OCI-LY7 (cell line): ENCODE measurements around the gene SVOPL. TPM values are rescaled to one million over a fixed set of nuclear protein-coding genes. Genes with fewer than 3 reads are reported as not detected.

Experiments
- BruUV-seq: library from RNA; stranded (reverse); fragments of 400-500 nt; replicated peaks from 2 replicates; lab custom pipeline; 2021; lab: Mats Ljungman, UMichigan
- CTCF ChIA-PET: fragments of 300-600 bp; sonication (Branson Sonifier 250); formaldehyde crosslinking; loops from one replicate; lab custom pipeline; 2022; ENCODE audit warnings: antibody characterized with exemption; ENCODE audit not compliant: unreplicated experiment; lab: Charles Lee
- POLR2A ChIA-PET: fragments of 300-600 bp; sonication (Branson Sonifier 250); formaldehyde crosslinking; loops from one replicate; lab custom pipeline; 2022; ENCODE audit warnings: antibody characterized with exemption; lab: Charles Lee
- DNase-seq: peaks from one replicate; pipeline ENCODE4 v3.0.0-alpha.2; 2015; ENCODE audit warnings: low spot score
- H2AFZ ChIP-seq: fragments of 200-600 bp; sonication (generic), shearing (Covaris generic); 2 replicates; pipeline ENCODE4 v1.6.1; 2014; ENCODE audit warnings: mild to moderate bottlenecking, antibody characterized with exemption, low read length, moderate library complexity
- H3K27ac ChIP-seq: fragments of 200-600 bp; sonication (generic); 2 replicates; pipeline ENCODE4 v1.5.1; 2014; ENCODE audit warnings: mixed run types, low read depth, mild to moderate bottlenecking, moderate library complexity, low read length, inconsistent platforms; ENCODE audit not compliant: poor library complexity, severe bottlenecking
- H3K36me3 ChIP-seq: fragments of 200-600 bp; sonication (generic); 2 replicates; pipeline ENCODE4 v1.6.1; 2014; ENCODE audit warnings: mild to moderate bottlenecking, antibody characterized with exemption, low read length, moderate library complexity, mixed read lengths; ENCODE audit not compliant: insufficient read depth
- H3K4me1 ChIP-seq: fragments of 200-600 bp; sonication (generic); 2 replicates; pipeline ENCODE4 v1.5.1; 2014; ENCODE audit warnings: mild to moderate bottlenecking, low read length; ENCODE audit not compliant: insufficient read depth, poor library complexity, severe bottlenecking
- H3K4me2 ChIP-seq: fragments of 200-600 bp; sonication (generic); 2 replicates; pipeline ENCODE4 v1.6.1; 2014; ENCODE audit warnings: mild to moderate bottlenecking, low read length
- H3K4me3 ChIP-seq: fragments of 200-600 bp; sonication (generic); 2 replicates; pipeline ENCODE4 v1.5.1; 2014; ENCODE audit warnings: mild to moderate bottlenecking, low read depth, low read length; ENCODE audit not compliant: poor library complexity, severe bottlenecking
- H3K79me2 ChIP-seq: fragments of 200-600 bp; sonication (generic); 2 replicates; pipeline ENCODE4 v1.6.1; 2016; ENCODE audit warnings: low read depth, mild to moderate bottlenecking, low read length, moderate library complexity, mixed read lengths; ENCODE audit not compliant: insufficient read depth
- H3K9me2 ChIP-seq: fragments of 200-600 bp; sonication (generic); 2 replicates; pipeline ENCODE4 v1.6.1; 2016; ENCODE audit warnings: mild to moderate bottlenecking, low read length, mixed read lengths; ENCODE audit not compliant: insufficient read depth
- H3K9me3 ChIP-seq: fragments of 200-600 bp; sonication (generic); 2 replicates; pipeline ENCODE4 v1.6.1; 2014; ENCODE audit warnings: mild to moderate bottlenecking, mixed run types, low read length, mixed read lengths
- H4K20me1 ChIP-seq: fragments of 200-600 bp; sonication (generic); 2 replicates; pipeline ENCODE4 v1.6.1; 2014; ENCODE audit warnings: mild to moderate bottlenecking, antibody characterized with exemption, low read length, moderate library complexity, mixed read lengths; ENCODE audit not compliant: insufficient read depth
- EZH2phosphoT487 ChIP-seq: fragments of 200-600 bp; sonication (generic); IDR thresholded peaks from 2 replicates; pipeline ENCODE4 v1.6.1; 2018; ENCODE audit warnings: low read depth, borderline replicate concordance, mild to moderate bottlenecking, mixed run types, antibody characterized with exemption, low read length, moderate library complexity, mixed read lengths
- intact Hi-C: fragments of 100-400 bp; cut with micrococcal nuclease; formaldehyde crosslinking; loops from one replicate; pipeline ENCODE4 v1.10.0; 2022; ENCODE audit not compliant: unreplicated experiment
- total RNA-seq, 2 experiments: library from RNA; depleted of rRNA in 1 of 2; stranded (reverse); fragments of >200 nt in 1 of 2; shearing (Covaris generic) in 1 of 2; gene quantifications; 2 replicates each; pipeline ENCODE4 v1.2.3, GENCODE V29; 2014 to 2022
- TF ChIP-seq, protein P1 (sequence below): fragments of 200-600 bp; sonication (generic); conservative IDR thresholded peaks from 2 replicates; pipeline ENCODE4 v1.5.1; 2014; ENCODE audit warnings: mild to moderate bottlenecking, antibody characterized with exemption, low read length, moderate library complexity, mixed read lengths

SVOPL gene
- total RNA-seq, 2 experiments from 2014 or later: not detected

GRCh38 chr7:138654616-138655015 is 46.5 kb downstream of the SVOPL start:
- no TSS peak for BruUV-seq
- H3K27ac ChIP-seq: no peak overlapping the region
- intact Hi-C loops: no loop called here
- peak; percentile 27 for DNase-seq
- CTCF ChIA-PET: no interaction called here
- no peaks in the 10 kb centered on the region for H3K4me1 ChIP-seq
- H2AFZ ChIP-seq: no peak overlapping the region
- H3K4me3 ChIP-seq: no peak overlapping the region
- no peaks in the 10 kb centered on the region for H3K9me3 ChIP-seq
- H4K20me1 ChIP-seq: no peaks in the 10 kb centered on the region
- no peaks in the 10 kb centered on the region for H3K36me3 ChIP-seq
- no peak overlapping the region for H3K4me2 ChIP-seq
- H3K9me2 ChIP-seq: no peaks in the 10 kb centered on the region
- TF ChIP-seq, protein P1, sequence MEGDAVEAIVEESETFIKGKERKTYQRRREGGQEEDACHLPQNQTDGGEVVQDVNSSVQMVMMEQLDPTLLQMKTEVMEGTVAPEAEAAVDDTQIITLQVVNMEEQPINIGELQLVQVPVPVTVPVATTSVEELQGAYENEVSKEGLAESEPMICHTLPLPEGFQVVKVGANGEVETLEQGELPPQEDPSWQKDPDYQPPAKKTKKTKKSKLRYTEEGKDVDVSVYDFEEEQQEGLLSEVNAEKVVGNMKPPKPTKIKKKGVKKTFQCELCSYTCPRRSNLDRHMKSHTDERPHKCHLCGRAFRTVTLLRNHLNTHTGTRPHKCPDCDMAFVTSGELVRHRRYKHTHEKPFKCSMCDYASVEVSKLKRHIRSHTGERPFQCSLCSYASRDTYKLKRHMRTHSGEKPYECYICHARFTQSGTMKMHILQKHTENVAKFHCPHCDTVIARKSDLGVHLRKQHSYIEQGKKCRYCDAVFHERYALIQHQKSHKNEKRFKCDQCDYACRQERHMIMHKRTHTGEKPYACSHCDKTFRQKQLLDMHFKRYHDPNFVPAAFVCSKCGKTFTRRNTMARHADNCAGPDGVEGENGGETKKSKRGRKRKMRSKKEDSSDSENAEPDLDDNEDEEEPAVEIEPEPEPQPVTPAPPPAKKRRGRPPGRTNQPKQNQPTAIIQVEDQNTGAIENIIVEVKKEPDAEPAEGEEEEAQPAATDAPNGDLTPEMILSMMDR: no peak
- TF ChIP-seq EZH2phosphoT487: no peak
- POLR2A ChIA-PET: no interaction called here
- no peaks in the 10 kb centered on the region for H3K79me2 ChIP-seq

- H3K4me2 ChIP-seq: no peak overlapping the region
- H3K4me3 ChIP-seq: no peak overlapping the region
- ChIA-PET POLR2A (no interaction called here), CTCF (no interaction called here)
- no peaks in the 10 kb centered on the region for H4K20me1 ChIP-seq
- no TSS peak for BruUV-seq
- no peaks in the 10 kb centered on the region for H3K36me3 ChIP-seq
- intact Hi-C loops: no loop called here
- TF ChIP-seq, protein P1: no peak
- TF ChIP-seq EZH2phosphoT487: no peak
- DNase-seq: no peak
- no peaks in the 10 kb centered on the region for H3K9me2 ChIP-seq
- H2AFZ ChIP-seq: no peak overlapping the region
- H3K27ac ChIP-seq: no peak overlapping the region
- no peaks in the 10 kb centered on the region for H3K79me2 ChIP-seq
- no peaks in the 10 kb centered on the region for H3K9me3 ChIP-seq
- H3K4me1 ChIP-seq: no peaks in the 10 kb centered on the region
Measured at GRCh38 chr7:138649506-138649905, 51.7 kb downstream of the SVOPL start.

GRCh38 chr7:138645284-138645683 is 55.9 kb downstream of the SVOPL start:
- Histone ChIP-seq H4K20me1 (no peaks in the 10 kb centered on the region), H3K9me2 (no peaks in the 10 kb centered on the region), H3K27ac (no peak overlapping the region), H3K4me3 (no peak overlapping the region), H2AFZ (no peak overlapping the region), H3K4me2 (no peak overlapping the region), H3K4me1 (no peaks in the 10 kb centered on the region), H3K79me2 (no peaks in the 10 kb centered on the region), H3K36me3 (no peaks in the 10 kb centered on the region), H3K9me3 (no peaks in the 10 kb centered on the region)
- DNase-seq: no peak
- ChIA-PET CTCF (no interaction called here), POLR2A (interaction anchor here (0.7 kb wide), 1 partner anchor 32 kb away, joined by 5 read pairs; no protein-coding TSS in a partner anchor)
- no TSS peak for BruUV-seq
- intact Hi-C loops: no loop called here
- TF ChIP-seq EZH2phosphoT487: no peak
